HEK293 (cell line): Measurements from ENCODE around the gene GTF2IRD1.
A peak's percentile ranks its signal among the peaks of the same experiment; 100 is the strongest.

Experiments used
- CTCF ChIA-PET: fragments of 350-600 bp; formaldehyde crosslinking; extraction: SDS; loops from one replicate; lab custom pipeline; 2021; ENCODE audit warnings: antibody characterized with exemption; lab: Yijun Ruan, JAX
- POLR2A ChIA-PET: fragments of 300-600 bp; formaldehyde crosslinking; extraction: SDS; loops from one replicate; lab custom pipeline; 2020; ENCODE audit warnings: antibody characterized with exemption, inconsistent platforms; lab: Yijun Ruan, JAX
- H3K27ac ChIP-seq: fragments of 200-500 bp; sonication (Bioruptor generic); 2 replicates; pipeline ENCODE4 v1.5.1; 2014; ENCODE audit warnings: low read depth, low read length, control low read depth, inconsistent platforms; ENCODE audit errors: extremely low read depth
- H3K36me3 ChIP-seq, 2 experiments: fragments of 200-500 bp in 1 of 2; sonication (Bioruptor generic) in 1 of 2; 1 replicate in 1 of 2; 2 replicates in 1 of 2; pipeline ENCODE4 v1.5.1; 2014 to 2017; ENCODE audit warnings: inconsistent platforms in 2 of 2, low read length in 2 of 2; ENCODE audit not compliant: control insufficient read depth in 2 of 2, insufficient read depth in 1 of 2
- H3K4me1 ChIP-seq: fragments of 200-500 bp; sonication (Bioruptor generic); 2 replicates; pipeline ENCODE4 v1.5.1; 2014; ENCODE audit warnings: mild to moderate bottlenecking, low read length, inconsistent platforms; ENCODE audit not compliant: control insufficient read depth, insufficient read depth
- H3K4me3 ChIP-seq: 2 replicates; pipeline ENCODE4 v1.5.1; 2011; ENCODE audit warnings: low read depth, mild to moderate bottlenecking, control low read depth, low read length, moderate library complexity
- H3K9me3 ChIP-seq: fragments of 200-500 bp; sonication (Bioruptor generic); 2 replicates; pipeline ENCODE4 v1.5.1; 2014; ENCODE audit warnings: low read depth, low read length, inconsistent platforms; ENCODE audit not compliant: control insufficient read depth, insufficient read depth
- GLI2 ChIP-seq: fragments of 450-650 bp; formaldehyde crosslinking; IDR thresholded peaks from 2 replicates; pipeline ENCODE4; 2017; ENCODE audit warnings: missing biosample characterization, missing genetic modification characterization, low read depth, borderline replicate concordance
- KLF1 ChIP-seq: fragments of 450-650 bp; formaldehyde crosslinking; IDR thresholded peaks from 2 replicates; pipeline ENCODE4 v1.5.1; 2016; ENCODE audit warnings: missing biosample characterization, missing genetic modification characterization
- MEIS1 ChIP-seq: sonication (generic); formaldehyde crosslinking; IDR thresholded peaks from 2 replicates; pipeline ENCODE4 v1.8.1; 2022; ENCODE audit warnings: missing genetic modification reagents, mild to moderate bottlenecking, borderline replicate concordance
- OVOL3 ChIP-seq: fragments of 450-650 bp; formaldehyde crosslinking; IDR thresholded peaks from 2 replicates; pipeline ENCODE4 v1.5.1; 2016; ENCODE audit warnings: missing biosample characterization, missing genetic modification characterization
- ZIC2 ChIP-seq: fragments of 450-650 bp; formaldehyde crosslinking; IDR thresholded peaks from 2 replicates; pipeline ENCODE4 v1.5.1; 2016; ENCODE audit warnings: missing biosample characterization, missing genetic modification characterization
- ZNF121 ChIP-seq: fragments of 450-650 bp; formaldehyde crosslinking; IDR thresholded peaks from 2 replicates; pipeline ENCODE4 v1.5.1; 2016; ENCODE audit warnings: missing biosample characterization, missing genetic modification characterization
- ZNF132 ChIP-seq: fragments of 450-650 bp; formaldehyde crosslinking; IDR thresholded peaks from 2 replicates; pipeline ENCODE4 v1.5.1; 2017; ENCODE audit warnings: missing biosample characterization, missing genetic modification characterization, borderline replicate concordance
- ZNF16 ChIP-seq: fragments of 450-650 bp; formaldehyde crosslinking; IDR thresholded peaks from 2 replicates; pipeline ENCODE4 v1.5.1; 2016; ENCODE audit warnings: low read depth, missing biosample characterization, missing genetic modification characterization
- ZNF23 ChIP-seq: fragments of 450-650 bp; formaldehyde crosslinking; IDR thresholded peaks from 2 replicates; pipeline ENCODE4 v1.5.1; 2016; ENCODE audit warnings: missing biosample characterization, missing genetic modification characterization, borderline replicate concordance
- ZNF274 ChIP-seq, 2 experiments: fragments of 200-500 bp in 1 of 2; fragments of 450-650 bp in 1 of 2; sonication (Bioruptor generic) in 1 of 2; formaldehyde crosslinking in 1 of 2; IDR thresholded peaks; 2 replicates each; pipeline versions ENCODE4 v1.5.1 to v1.6.1; 2014 to 2016; ENCODE audit warnings: borderline replicate concordance in 1 of 2, inconsistent platforms in 1 of 2, low read length in 1 of 2, missing biosample characterization in 1 of 2, missing genetic modification characterization in 1 of 2
- ZNF37A ChIP-seq: fragments of 450-650 bp; IDR thresholded peaks from 2 replicates; pipeline ENCODE4 v1.5.1; 2018; ENCODE audit warnings: missing biosample characterization, missing genetic modification characterization
- ZNF48 ChIP-seq: fragments of 450-650 bp; formaldehyde crosslinking; IDR thresholded peaks from 2 replicates; pipeline ENCODE4 v1.5.1; 2016; ENCODE audit warnings: missing biosample characterization, missing genetic modification characterization
- ZNF555 ChIP-seq: fragments of 450-650 bp; formaldehyde crosslinking; conservative IDR thresholded peaks from 2 replicates; pipeline ENCODE4 v1.5.1; 2017; ENCODE audit warnings: missing biosample characterization, mild to moderate bottlenecking, missing genetic modification characterization, inconsistent platforms
- ZNF623 ChIP-seq: fragments of 450-650 bp; formaldehyde crosslinking; IDR thresholded peaks from 2 replicates; pipeline ENCODE4 v1.5.1; 2016; ENCODE audit warnings: missing biosample characterization, missing genetic modification characterization
- ZNF747 ChIP-seq: fragments of 450-650 bp; formaldehyde crosslinking; IDR thresholded peaks from 2 replicates; pipeline ENCODE4 v1.5.1; 2016; ENCODE audit warnings: missing biosample characterization, missing genetic modification characterization
- ZNF76 ChIP-seq: fragments of 450-650 bp; formaldehyde crosslinking; IDR thresholded peaks from 2 replicates; pipeline ENCODE4; 2016; ENCODE audit warnings: low read depth, missing biosample characterization, missing genetic modification characterization, borderline replicate concordance
- ZNF768 ChIP-seq: fragments of 450-650 bp; formaldehyde crosslinking; IDR thresholded peaks from 2 replicates; pipeline ENCODE4 v1.5.1; 2018; ENCODE audit warnings: missing biosample characterization, mild to moderate bottlenecking, missing genetic modification characterization
- TF ChIP-seq, protein P1 (sequence below): fragments of 450-650 bp; formaldehyde crosslinking; IDR thresholded peaks from 2 replicates; pipeline ENCODE4 v1.5.1; 2016; ENCODE audit warnings: missing biosample characterization, missing genetic modification characterization
- TF ChIP-seq, protein P2 (sequence below): fragments of 450-650 bp; formaldehyde crosslinking; IDR thresholded peaks from 2 replicates; pipeline ENCODE4 v1.5.1; 2016; ENCODE audit warnings: missing biosample characterization, missing genetic modification characterization
- TF ChIP-seq, protein P3 (sequence below): fragments of 450-650 bp; formaldehyde crosslinking; IDR thresholded peaks from 2 replicates; pipeline ENCODE4 v1.5.0; 2017; ENCODE audit warnings: missing biosample characterization, missing genetic modification characterization, borderline replicate concordance

Gene GTF2IRD1

DNA sequence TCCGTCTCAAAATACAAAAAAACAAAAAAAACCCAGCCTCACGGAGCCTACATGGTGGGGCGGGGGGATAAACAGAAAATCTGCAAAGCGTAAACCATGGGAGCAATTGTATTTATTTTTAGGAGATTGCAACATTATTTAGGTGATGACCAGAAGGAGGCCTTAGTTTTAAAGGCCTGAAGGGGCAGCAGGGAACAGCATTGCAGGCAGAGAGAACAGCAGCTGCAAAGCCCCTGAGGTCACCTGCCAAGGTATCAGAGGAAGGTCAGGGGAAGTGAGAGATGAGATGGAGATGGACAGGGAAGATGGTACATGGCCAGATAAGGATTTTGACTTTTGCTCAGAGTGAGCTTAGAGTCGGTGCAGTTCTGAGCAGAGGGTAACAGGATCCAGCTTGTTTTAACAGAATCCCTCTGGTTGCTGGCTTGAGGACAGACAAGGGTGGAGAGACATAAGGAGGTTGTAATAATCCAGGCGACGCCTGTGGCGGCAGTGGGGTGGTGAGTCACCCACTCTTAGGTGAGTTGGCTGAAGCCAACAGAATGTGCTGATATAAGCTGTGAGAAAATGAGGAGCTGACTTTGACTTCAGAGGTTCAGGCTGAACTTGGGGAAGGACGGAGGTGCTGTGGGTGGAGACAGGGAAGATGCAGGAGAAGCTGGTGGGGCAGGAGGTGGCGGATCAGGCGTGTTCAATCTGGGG is 121.5 kb downstream of the GTF2IRD1 start:
- H3K4me3 ChIP-seq: no peak overlapping the region
- no peak overlapping the region for H3K27ac ChIP-seq
- CTCF ChIA-PET: interaction anchor here (0.7 to 1.7 kb wide), 3 partner anchors 9 to 788 kb away, joined by 3 to 6 read pairs (median 5); no protein-coding TSS in a partner anchor

DNA sequence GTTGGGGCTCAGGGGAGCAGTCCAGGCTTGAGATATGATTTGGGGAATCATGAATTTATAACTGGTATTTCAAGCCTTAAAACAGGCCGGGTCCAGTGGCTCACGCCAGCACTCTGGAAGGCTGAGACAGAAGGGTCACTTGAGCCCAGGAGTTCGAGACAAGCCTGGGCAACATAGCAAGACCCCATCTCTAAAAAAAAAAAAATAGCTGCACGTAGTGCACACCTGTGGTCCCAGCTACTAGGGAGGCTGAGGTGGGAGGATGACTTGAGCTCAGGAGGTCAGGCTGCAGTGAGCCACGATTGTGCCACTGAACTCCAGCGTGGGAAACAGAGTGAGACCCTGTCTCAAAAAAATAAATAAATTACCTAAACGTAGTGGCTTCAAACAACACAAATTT is 122.1 kb downstream of the GTF2IRD1 start:
- Histone ChIP-seq H3K9me3 (no peaks in the 10 kb centered on the region), H3K4me1 (no peaks in the 10 kb centered on the region), H3K27ac (no peak overlapping the region), H3K4me3 (no peak overlapping the region), H3K36me3 (peaks cover 0 to 4% of the 10 kb centered on the region in 2 experiments; a peak in 1 of 3 replicates)
- TF ChIP-seq ZNF121 (tag by site-specific recombination) (peak; percentile 72; the same call in 1 of the 2 replicates), ZNF747 (tag by site-specific recombination) (no peak)
- POLR2A ChIA-PET: no interaction called here
- CTCF ChIA-PET: interaction anchor here (0.7 to 1.7 kb wide), 3 partner anchors 9 to 48 kb away, joined by 3 to 6 read pairs (median 3); no protein-coding TSS in a partner anchor

More for the DNA sequence above, 121.5 kb downstream of the GTF2IRD1 start:
- H3K36me3 ChIP-seq: peaks cover 0 to 4% of the 10 kb centered on the region in 2 experiments; a peak in 1 of 3 replicates
- H3K9me3 ChIP-seq: no peaks in the 10 kb centered on the region
- POLR2A ChIA-PET: no interaction called here
- no peaks in the 10 kb centered on the region for H3K4me1 ChIP-seq
- TF ChIP-seq, protein P1, sequence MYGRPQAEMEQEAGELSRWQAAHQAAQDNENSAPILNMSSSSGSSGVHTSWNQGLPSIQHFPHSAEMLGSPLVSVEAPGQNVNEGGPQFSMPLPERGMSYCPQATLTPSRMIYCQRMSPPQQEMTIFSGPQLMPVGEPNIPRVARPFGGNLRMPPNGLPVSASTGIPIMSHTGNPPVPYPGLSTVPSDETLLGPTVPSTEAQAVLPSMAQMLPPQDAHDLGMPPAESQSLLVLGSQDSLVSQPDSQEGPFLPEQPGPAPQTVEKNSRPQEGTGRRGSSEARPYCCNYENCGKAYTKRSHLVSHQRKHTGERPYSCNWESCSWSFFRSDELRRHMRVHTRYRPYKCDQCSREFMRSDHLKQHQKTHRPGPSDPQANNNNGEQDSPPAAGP: no peak
- TF ChIP-seq, protein P2, sequence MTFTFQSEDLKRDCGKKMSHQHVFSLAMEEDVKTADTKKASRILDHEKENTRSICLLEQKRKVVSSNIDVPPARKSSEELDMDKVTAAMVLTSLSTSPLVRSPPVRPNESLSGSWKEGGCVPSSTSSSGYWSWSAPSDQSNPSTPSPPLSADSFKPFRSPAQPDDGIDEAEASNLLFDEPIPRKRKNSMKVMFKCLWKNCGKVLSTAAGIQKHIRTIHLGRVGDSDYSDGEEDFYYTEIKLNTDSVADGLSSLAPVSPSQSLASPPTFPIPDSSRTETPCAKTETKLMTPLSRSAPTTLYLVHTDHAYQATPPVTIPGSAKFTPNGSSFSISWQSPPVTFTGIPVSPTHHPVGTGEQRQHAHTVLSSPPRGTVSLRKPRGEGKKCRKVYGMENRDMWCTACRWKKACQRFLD: no peak
- TF ChIP-seq ZNF16 (tag by site-specific recombination) (no peak), ZNF37A (no peak), GLI2 (tag by site-specific recombination) (no peak), ZNF132 (tag by site-specific recombination) (no peak), ZNF623 (tag by site-specific recombination) (peak; percentile 48), KLF1 (peak; percentile 51), ZNF555 (tag by site-specific recombination) (no peak), ZNF23 (no peak)
- TF ChIP-seq, all 188 proteins: peak for 2

DNA sequence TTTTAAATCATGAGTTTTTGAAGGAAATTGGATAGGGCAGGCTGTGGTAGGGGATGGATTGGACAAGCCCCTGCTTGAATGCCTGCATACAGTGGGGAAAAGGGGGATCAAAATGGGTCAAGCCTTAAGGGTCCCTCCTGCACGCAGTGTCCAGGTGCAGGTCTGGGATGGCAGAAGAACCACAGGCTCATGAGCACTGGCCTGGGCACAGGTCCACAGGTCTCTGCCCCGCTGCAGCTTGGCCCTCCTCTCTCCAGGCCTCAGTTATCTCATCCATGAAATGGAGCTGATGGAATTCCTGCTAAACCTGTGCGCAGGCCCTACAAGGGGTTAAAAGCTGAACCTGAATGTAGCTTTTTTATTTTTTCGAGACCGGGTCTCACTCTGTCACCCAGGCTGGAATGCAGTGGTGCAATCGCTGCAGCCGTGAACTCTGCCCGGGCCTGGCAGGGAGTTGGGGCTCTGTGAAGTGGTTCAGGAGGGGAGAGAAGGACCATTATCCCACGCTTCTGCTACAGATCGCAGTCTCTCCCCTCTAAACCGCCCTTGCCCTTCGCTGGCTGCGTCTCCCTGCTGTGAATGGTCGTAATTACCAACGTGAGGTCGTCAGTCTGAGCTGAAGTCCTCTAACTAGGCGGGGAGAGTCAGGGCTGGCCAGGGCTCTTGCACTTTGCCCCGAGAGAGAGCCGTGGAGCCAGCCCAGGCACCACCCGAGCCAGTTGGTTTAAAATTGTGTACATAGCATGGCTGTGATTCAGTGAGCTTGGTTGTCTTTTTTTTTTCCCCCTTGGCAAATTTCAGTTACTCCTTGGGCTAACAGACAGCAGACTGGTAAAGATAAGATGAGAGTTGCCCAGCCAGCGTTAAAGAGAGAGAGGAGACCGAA is 126.3 kb downstream of the GTF2IRD1 start:
- H3K9me3 ChIP-seq: no peaks in the 10 kb centered on the region

DNA sequence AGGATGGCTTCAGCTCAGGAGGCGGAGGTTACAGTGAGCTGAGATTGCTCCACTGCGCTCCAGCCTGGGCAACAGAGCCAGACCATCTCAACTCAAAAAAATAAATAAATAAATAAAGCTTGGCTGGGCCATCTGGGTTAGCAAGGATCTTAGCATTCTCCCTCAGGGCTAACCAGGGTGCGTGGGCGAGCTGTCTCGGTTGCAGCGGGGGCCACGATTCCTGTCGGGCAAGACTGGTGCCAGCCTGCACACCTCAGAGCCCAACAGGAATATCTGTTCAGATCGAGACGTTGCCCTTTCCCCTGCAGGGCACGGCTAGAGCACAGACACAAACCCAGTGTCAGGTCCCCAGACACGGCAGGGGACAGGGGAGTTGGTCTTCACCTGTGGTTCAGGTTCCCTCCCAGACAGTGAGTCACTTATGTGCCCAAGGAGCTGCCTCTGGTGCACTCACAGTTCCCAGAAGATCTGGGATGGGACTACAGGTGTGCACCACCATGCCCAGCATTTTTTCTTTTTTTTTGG is 128.3 kb downstream of the GTF2IRD1 start:
- Histone ChIP-seq H3K27ac (no peak overlapping the region), H3K9me3 (no peaks in the 10 kb centered on the region), H3K4me3 (no peak overlapping the region), H3K36me3 (no peaks in the 10 kb centered on the region; a peak in 1 of 3 replicates), H3K4me1 (no peaks in the 10 kb centered on the region)
- TF ChIP-seq ZNF274 (IDR thresholded peaks at IDR 0.05; ENCODE audit: low read length) (no peak), ZNF274 (tag by site-specific recombination; IDR thresholded peaks at IDR 0.05; ENCODE audit: borderline replicate concordance) (no peak), ZNF48 (tag by site-specific recombination) (no peak), MEIS1 (CRISPR knock-in tag) (no peak), ZIC2 (tag by site-specific recombination) (no peak), ZNF121 (tag by site-specific recombination) (0 out of 2 replicates have a peak, but pooled peaks have one; percentile 11), ZNF76 (no peak)
- TF ChIP-seq, protein P3, sequence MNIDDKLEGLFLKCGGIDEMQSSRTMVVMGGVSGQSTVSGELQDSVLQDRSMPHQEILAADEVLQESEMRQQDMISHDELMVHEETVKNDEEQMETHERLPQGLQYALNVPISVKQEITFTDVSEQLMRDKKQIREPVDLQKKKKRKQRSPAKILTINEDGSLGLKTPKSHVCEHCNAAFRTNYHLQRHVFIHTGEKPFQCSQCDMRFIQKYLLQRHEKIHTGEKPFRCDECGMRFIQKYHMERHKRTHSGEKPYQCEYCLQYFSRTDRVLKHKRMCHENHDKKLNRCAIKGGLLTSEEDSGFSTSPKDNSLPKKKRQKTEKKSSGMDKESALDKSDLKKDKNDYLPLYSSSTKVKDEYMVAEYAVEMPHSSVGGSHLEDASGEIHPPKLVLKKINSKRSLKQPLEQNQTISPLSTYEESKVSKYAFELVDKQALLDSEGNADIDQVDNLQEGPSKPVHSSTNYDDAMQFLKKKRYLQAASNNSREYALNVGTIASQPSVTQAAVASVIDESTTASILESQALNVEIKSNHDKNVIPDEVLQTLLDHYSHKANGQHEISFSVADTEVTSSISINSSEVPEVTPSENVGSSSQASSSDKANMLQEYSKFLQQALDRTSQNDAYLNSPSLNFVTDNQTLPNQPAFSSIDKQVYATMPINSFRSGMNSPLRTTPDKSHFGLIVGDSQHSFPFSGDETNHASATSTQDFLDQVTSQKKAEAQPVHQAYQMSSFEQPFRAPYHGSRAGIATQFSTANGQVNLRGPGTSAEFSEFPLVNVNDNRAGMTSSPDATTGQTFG: no peak
- ChIA-PET POLR2A (no interaction called here), CTCF (interaction anchor here (1.2 kb wide), 1 partner anchor 181 kb away, joined by 3 read pairs; no protein-coding TSS in a partner anchor)

More for the DNA sequence above, 126.3 kb downstream of the GTF2IRD1 start:
- H3K4me3 ChIP-seq: no peak overlapping the region
- H3K27ac ChIP-seq: no peak overlapping the region
- ChIA-PET POLR2A (no interaction called here), CTCF (interaction anchor here (0.6 kb wide), 2 partner anchors 44 to 85 kb away, joined by 3 read pairs; no protein-coding TSS in a partner anchor)
- no peaks in the 10 kb centered on the region; a peak in 1 of 3 replicates for H3K36me3 ChIP-seq
- no peak for TF ChIP-seq OVOL3 (tag by site-specific recombination)
- no peak for TF ChIP-seq ZNF768 (tag by site-specific recombination)
- peak; percentile 69; the same call in 1 of the 2 replicates for TF ChIP-seq ZNF121 (tag by site-specific recombination)
- H3K4me1 ChIP-seq: no peaks in the 10 kb centered on the region
